IMR-90 (cell line): ENCODE measurements around the gene BASP1. TPM values are rescaled to one million over a fixed set of nuclear protein-coding genes. Genes with fewer than 3 reads are reported as not detected.

Experiments used
- ATAC-seq: fragments of 200-7000 bp; cut with Tn5 transposase; 2 replicates; pipeline ENCODE4 v1.9.1; 2020; ENCODE audit warnings: low read depth, mild to moderate bottlenecking, moderate library complexity
- BruUV-seq: library from RNA; stranded (reverse); fragments of 400-500 nt; replicated peaks from 2 replicates; lab custom pipeline; 2021; lab: Mats Ljungman, UMichigan
- CTCF ChIA-PET: fragments of 300-600 bp; formaldehyde crosslinking; extraction: SDS; loops from one replicate; lab custom pipeline; 2021; ENCODE audit warnings: antibody characterized with exemption; lab: Yijun Ruan, JAX
- POLR2A ChIA-PET: fragments of 300-600 bp; sonication (Branson Sonifier 250); formaldehyde crosslinking; loops from one replicate; lab custom pipeline; 2022; ENCODE audit warnings: antibody characterized with exemption; ENCODE audit not compliant: unreplicated experiment; lab: Charles Lee
- DNase-seq: peaks from one replicate; pipeline ENCODE4 v3.0.0; 2013
- H2AFZ ChIP-seq: replicated peaks from 2 replicates; pipeline ENCODE3; 2013; ENCODE audit warnings: low read length, mild to moderate bottlenecking; ENCODE audit not compliant: poor library complexity
- H2AK5ac ChIP-seq: 2 replicates; pipeline ENCODE4 v1.6.1; 2013; ENCODE audit warnings: low read depth, low read length, inconsistent platforms
- H2AK9ac ChIP-seq: replicated peaks from 2 replicates; pipeline ENCODE3; 2013; ENCODE audit warnings: mild to moderate bottlenecking, low read depth, low read length, moderate library complexity; ENCODE audit not compliant: poor library complexity
- H2BK120ac ChIP-seq: 2 replicates; pipeline ENCODE4 v1.6.1; 2013; ENCODE audit warnings: low read depth, low read length, inconsistent platforms
- H2BK15ac ChIP-seq: 3 replicates; pipeline ENCODE4 v1.6.1; 2013; ENCODE audit warnings: low read depth, low read length, inconsistent platforms
- H2BK20ac ChIP-seq: 2 replicates; pipeline ENCODE4 v1.6.1; 2013; ENCODE audit warnings: low read depth, mild to moderate bottlenecking, inconsistent platforms, low read length, moderate library complexity
- H2BK5ac ChIP-seq: 2 replicates; pipeline ENCODE4 v1.6.1; 2013; ENCODE audit warnings: mild to moderate bottlenecking, low read depth, low read length, inconsistent platforms; ENCODE audit not compliant: poor library complexity, severe bottlenecking
- H3K14ac ChIP-seq: replicated peaks from 2 replicates; pipeline ENCODE4 v1.6.1; 2013; ENCODE audit warnings: low read depth, low read length, inconsistent platforms
- H3K18ac ChIP-seq: 2 replicates; pipeline ENCODE4 v1.6.1; 2013; ENCODE audit warnings: low read depth, low read length, control low read depth
- H3K23ac ChIP-seq: 2 replicates; pipeline ENCODE4 v1.6.1; 2013; ENCODE audit warnings: low read depth, low read length, inconsistent platforms
- H3K27ac ChIP-seq: 2 replicates; pipeline ENCODE4 v1.5.1; 2013; ENCODE audit warnings: mild to moderate bottlenecking, control low read depth, low read length; ENCODE audit not compliant: insufficient read depth
- H3K27me3 ChIP-seq: 2 replicates; pipeline ENCODE4 v1.6.1; 2013; ENCODE audit warnings: low read length; ENCODE audit not compliant: control insufficient read depth, insufficient read depth
- H3K36me3 ChIP-seq: 2 replicates; pipeline ENCODE4 v1.6.1; 2013; ENCODE audit warnings: low read length, mixed read lengths; ENCODE audit not compliant: control insufficient read depth, insufficient read depth
- H3K4ac ChIP-seq: 2 replicates; pipeline ENCODE4 v1.6.1; 2013; ENCODE audit warnings: low read depth, low read length, inconsistent platforms
- H3K4me1 ChIP-seq: 2 replicates; pipeline ENCODE4 v1.6.1; 2013; ENCODE audit warnings: low read length, mixed read lengths; ENCODE audit not compliant: control insufficient read depth, insufficient read depth
- H3K4me2 ChIP-seq: 2 replicates; pipeline ENCODE4 v1.6.1; 2013; ENCODE audit warnings: low read depth, mild to moderate bottlenecking, control low read depth, low read length, moderate library complexity
- H3K4me3 ChIP-seq: 2 replicates; pipeline ENCODE4 v1.5.1; 2013; ENCODE audit warnings: low read depth, mild to moderate bottlenecking, control low read depth, low read length, moderate library complexity; ENCODE audit not compliant: insufficient read depth
- H3K56ac ChIP-seq: 2 replicates; pipeline ENCODE4 v1.6.1; 2013; ENCODE audit warnings: low read length, inconsistent platforms; ENCODE audit not compliant: insufficient read depth; ENCODE audit errors: extremely low read depth
- H3K79me1 ChIP-seq, 2 experiments: 2 replicates each; pipeline ENCODE4 v1.6.1; 2013; ENCODE audit warnings: low read length in 2 of 2, inconsistent platforms in 1 of 2, low read depth in 1 of 2
- H3K9ac ChIP-seq: 2 replicates; pipeline ENCODE4 v1.6.1; 2013; ENCODE audit warnings: low read depth, low read length, control low read depth
- H3K9me1 ChIP-seq: 2 replicates; pipeline ENCODE4 v1.6.1; 2013; ENCODE audit warnings: low read length, inconsistent platforms; ENCODE audit not compliant: insufficient read depth
- H3K9me3 ChIP-seq: 2 replicates; pipeline ENCODE4 v1.6.1; 2013; ENCODE audit warnings: low read length; ENCODE audit not compliant: control insufficient read depth, insufficient read depth
- H4K20me1 ChIP-seq: 2 replicates; pipeline ENCODE4 v1.6.1; 2013; ENCODE audit warnings: low read length, inconsistent platforms; ENCODE audit not compliant: insufficient read depth
- H4K5ac ChIP-seq: 2 replicates; pipeline ENCODE4 v1.6.1; 2013; ENCODE audit warnings: mild to moderate bottlenecking, low read depth, low read length, control low read depth
- H4K8ac ChIP-seq, 2 experiments: 2 replicates each; pipeline ENCODE4 v1.6.1; 2013; ENCODE audit warnings: low read depth in 2 of 2, low read length in 2 of 2, control low read depth in 1 of 2, inconsistent platforms in 1 of 2
- H4K91ac ChIP-seq: 2 replicates; pipeline ENCODE4 v1.6.1; 2013; ENCODE audit warnings: low read depth, low read length, inconsistent platforms; ENCODE audit not compliant: insufficient read depth
- MAFK ChIP-seq: IDR thresholded peaks from 2 replicates; pipeline ENCODE4 v1.6.1; 2012; ENCODE audit warnings: low read depth, low read length, improper control_type of control experiment
- RFX5 ChIP-seq: IDR thresholded peaks from 2 replicates; pipeline ENCODE4 v1.8.0; 2012; ENCODE audit warnings: low read depth, mild to moderate bottlenecking, low read length, moderate library complexity
- SMC3 ChIP-seq: fragments of 150-350 bp; IDR thresholded peaks from 2 replicates; pipeline ENCODE4 v1.6.1; 2016; ENCODE audit warnings: low read depth, mild to moderate bottlenecking, antibody characterized with exemption, low read length, moderate library complexity
- dilution Hi-C: fragments of 300-500 bp; cut with HindIII; formaldehyde crosslinking; loops from one replicate; pipeline ENCODE4 v1.14.3; 2018; ENCODE audit warnings: low sequenced_read_pairs; ENCODE audit not compliant: unreplicated experiment
- in situ Hi-C: fragments of 300-500 bp; cut with MboI; formaldehyde crosslinking; loops from 3 replicates; pipeline ENCODE4 v1.14.3; 2019; ENCODE audit warnings: low sequenced_read_pairs, inconsistent platforms, mixed read lengths
- intact Hi-C: fragments of 100-400 bp; cut with micrococcal nuclease; formaldehyde crosslinking; loops from 2 replicates; pipeline ENCODE4 v1.10.0; 2022
- polyA plus RNA-seq, 3 experiments: library from polyadenylated mRNA; depleted of rRNA; stranded (reverse); fragments of >200 nt; gene quantifications; 2 replicates each; pipeline ENCODE4 v1.2.3, GENCODE V29; 2012; ENCODE audit warnings: low replicate concordance in 1 of 3
- total RNA-seq: library from RNA; depleted of rRNA; stranded (reverse); fragments of >200 nt; gene quantifications from 2 replicates; pipeline ENCODE4 v1.2.3, GENCODE V29; 2012

The BASP1 gene
- total and polyA plus RNA-seq, 2 of the 4 experiments (the other 2 are of a cell fraction), result 39.6 to 103 TPM

DNA sequence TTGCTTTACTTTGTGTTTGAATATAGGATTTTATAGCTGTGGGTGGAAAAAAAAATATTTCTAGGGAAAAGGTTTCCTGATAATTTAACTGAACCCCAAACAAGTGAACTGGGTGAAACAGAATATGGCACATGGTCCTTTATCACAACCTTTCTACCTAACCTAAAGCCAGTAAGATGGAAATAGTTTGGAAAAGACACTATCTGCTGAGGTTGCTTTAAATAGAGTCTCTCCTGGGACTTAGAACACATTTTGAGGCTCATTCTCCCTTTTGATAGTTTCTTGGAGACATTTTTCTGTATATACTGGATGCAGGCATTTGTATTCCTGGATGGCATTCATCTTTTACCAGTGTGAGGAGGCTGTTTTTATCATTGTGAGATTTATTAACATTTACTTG is 39.4 kb downstream of the BASP1 start:
- no peak overlapping the region for H3K4me2 ChIP-seq
- dilution Hi-C loops (no loop called here), in situ Hi-C loops (no loop called here), intact Hi-C loops (loop anchor here (10.0 kb wide), 1 partner anchor 858 kb away; no protein-coding TSS in a partner anchor)
- H3K27ac ChIP-seq, result no peak overlapping the region
- H3K27me3 ChIP-seq, result no peaks in the 10 kb centered on the region
- H2BK20ac ChIP-seq, result no peak overlapping the region
- ChIA-PET POLR2A (no interaction called here), CTCF (interaction anchor here (0.6 kb wide), 1 partner anchor 228 kb away, joined by 3 read pairs; no protein-coding TSS in a partner anchor)
- no peak overlapping the region for H3K4ac ChIP-seq
- no peak overlapping the region for H2BK15ac ChIP-seq
- no peak for DNase-seq
- H3K18ac ChIP-seq, result no peak overlapping the region
- H3K9ac ChIP-seq, result no peak overlapping the region
- H3K4me3 ChIP-seq, result no peak overlapping the region
- no peak overlapping the region for H4K5ac ChIP-seq
- no peak for ATAC-seq
- peaks cover 32 to 86% of the 10 kb centered on the region in 2 experiments for H3K79me1 ChIP-seq
- peaks cover 14% of the 10 kb centered on the region for H3K36me3 ChIP-seq
- no peak overlapping the region for H3K14ac ChIP-seq
- peaks cover 30% of the 10 kb centered on the region for H3K4me1 ChIP-seq
- no peak overlapping the region for H2AK5ac ChIP-seq
- no peak overlapping the region for H3K56ac ChIP-seq
- no peak overlapping the region for H2AK9ac ChIP-seq
- H3K23ac ChIP-seq, result no peak overlapping the region
- H4K91ac ChIP-seq, result no peak overlapping the region
- H2BK5ac ChIP-seq, result no peak overlapping the region
- no peak overlapping the region for H4K8ac ChIP-seq
- H4K20me1 ChIP-seq, result peaks cover 90% of the 10 kb centered on the region
- no peaks in the 10 kb centered on the region for H3K9me3 ChIP-seq
- no peak overlapping the region for H2AFZ ChIP-seq
- TF ChIP-seq RFX5 (no peak), SMC3 (no peak), MAFK (peak; percentile 42)
- H2BK120ac ChIP-seq, result no peak overlapping the region
- peaks cover 20% of the 10 kb centered on the region for H3K9me1 ChIP-seq
- BruUV-seq, result no TSS peak
